GM18520 (cell line): ENCODE data around the gene DDC.
A peak's percentile ranks its signal among the peaks of the same experiment; 100 is the strongest.
"Not testable (repeated sequence)": the region's sequence is repeated elsewhere in the genome, so short reads cannot be mapped to it uniquely, and the experiment has no call there.

ENCODE experiments used
- ATAC-seq: cut with Tn5 transposase; IDR thresholded peaks from one replicate; pipeline ENCODE4 v1.9.1; 2021; ENCODE audit not compliant: unreplicated experiment

Gene DDC

GRCh38 chr7:50458651-50459050, 106.6 kb downstream of the DDC start:
- not testable (repeated sequence) for ATAC-seq

- no peak for ATAC-seq
Observed at GRCh38 chr7:50456371-50457123, 108.7 kb downstream of the DDC start.

- ATAC-seq, result no peak
Observed at GRCh38 chr7:50455658-50456057, 109.5 kb downstream of the DDC start.

GRCh38 chr7:50454968-50455367, 110.2 kb downstream of the DDC start:
- ATAC-seq, result no peak

- ATAC-seq, result no peak
Observed at GRCh38 chr7:50450590-50451032, 114.6 kb downstream of the DDC start.

- ATAC-seq, result peak; percentile 72
Observed at GRCh38 chr7:50449881-50450589, 115.2 kb downstream of the DDC start, which contains the start of gene FIGNL1. TSS of gene FIGNL1 (minus strand) at chr7:50450350. CDS start at chr7:50447287, 3,063 bp downstream.

GRCh38 chr7:50449501-50449880, 115.7 kb downstream of the DDC start:
- no peak for ATAC-seq

GRCh38 chr7:50448823-50449222, 116.4 kb downstream of the DDC start:
- no peak for ATAC-seq

- ATAC-seq, result peak; percentile 27
Observed at GRCh38 chr7:50446542-50446960, 118.7 kb downstream of the DDC start.

- no peak for ATAC-seq
Observed at GRCh38 chr7:50436133-50436806, 128.9 kb downstream of the DDC start.

GRCh38 chr7:50431722-50432305, 133.4 kb downstream of the DDC start:
- no peak for ATAC-seq

GRCh38 chr7:50431316-50431715, 133.9 kb downstream of the DDC start:
- ATAC-seq, result no peak

- no peak for ATAC-seq
Observed at GRCh38 chr7:50428911-50429310, 136.3 kb downstream of the DDC start.

- no peak for ATAC-seq
Observed at GRCh38 chr7:50427518-50427917, 137.7 kb downstream of the DDC start.

GRCh38 chr7:50426280-50427045, 138.7 kb downstream of the DDC start:
- ATAC-seq, result no peak

- no peak for ATAC-seq
Observed at GRCh38 chr7:50425318-50425717, 139.9 kb downstream of the DDC start.

GRCh38 chr7:50423860-50424259, 141.3 kb downstream of the DDC start:
- ATAC-seq, result no peak

GRCh38 chr7:50422858-50423257, 142.3 kb downstream of the DDC start:
- no peak for ATAC-seq

GRCh38 chr7:50421043-50421442, 144.2 kb downstream of the DDC start:
- no peak for ATAC-seq

- no peak for ATAC-seq
Observed at GRCh38 chr7:50418526-50419290, 146.5 kb downstream of the DDC start.
